ENCODE results near the gene NAA50. TPM values are rescaled to one million over a fixed set of nuclear protein-coding genes. Genes with fewer than 3 reads are reported as not detected.

Gene NAA50
- total and polyA plus RNA-seq, 2 of the 13 experiments (the other 11 are each of a cell fraction or from before 2014, with no cell fraction given), result 30.2 to 233 TPM

- TF ChIP-seq SAP130 (CRISPR knock-in tag; IDR thresholded peaks at IDR 0.05; ENCODE audit: low read depth) (no peak), ZNF609 (CRISPR knock-in tag; IDR thresholded peaks at IDR 0.05; ENCODE audit: borderline replicate concordance) (no peak), DZIP1 (CRISPR knock-in tag; IDR thresholded peaks at IDR 0.05) (no peak), TGIF2 (CRISPR knock-in tag; IDR thresholded peaks at IDR 0.05) (no peak), SIX1 (CRISPR knock-in tag; IDR thresholded peaks at IDR 0.05; ENCODE audit: borderline replicate concordance) (no peak), HDAC1 (CRISPR knock-in tag; IDR thresholded peaks at IDR 0.05) (0 out of 2 replicates have a peak, but pooled peaks have one; percentile 31), POLR2A (IDR thresholded peaks at IDR 0.05; ENCODE audit: insufficient read depth in 1 of 2, low read depth in 2 of 2, low read length in 2 of 2) (0 out of 4 replicates have a peak, but pooled peaks of 1 of the 2 experiments have one; percentile 20), SNRNP70 (IDR thresholded peaks at IDR 0.05; ENCODE audit: low read depth, low read length) (no peak), ZBTB25 (CRISPR knock-in tag; IDR thresholded peaks at IDR 0.05) (no peak), ZSCAN9 (CRISPR knock-in tag; IDR thresholded peaks at IDR 0.05; ENCODE audit: borderline replicate concordance) (no peak), HBP1 (CRISPR knock-in tag; IDR thresholded peaks at IDR 0.05; ENCODE audit: low read depth) (0 out of 2 replicates have a peak, but pooled peaks have one; percentile 29), SATB2 (CRISPR knock-in tag; IDR thresholded peaks at IDR 0.05) (no peak), ZBTB46 (CRISPR knock-in tag; IDR thresholded peaks at IDR 0.05; ENCODE audit: borderline replicate concordance) (no peak), TERF1 (CRISPR knock-in tag; IDR thresholded peaks at IDR 0.05) (no peak), ZMYM4 (CRISPR knock-in tag; IDR thresholded peaks at IDR 0.05) (0 out of 2 replicates have a peak, but pooled peaks have one; percentile 11), RBFOX2 (IDR thresholded peaks at IDR 0.05; ENCODE audit: low read depth, low read length) (peak; percentile 29; the same call in 1 of the 2 replicates)
These were observed 48.5 kb downstream of the NAA50 start (continued) for GRCh38 chr3:113697500-113698090.

Measured in HepG2 (cell line).